Hematopoietic multipotent progenitor cell treated with erythropoietin and hydrocortisone succinate and interleukin-3 and kit ligand, for 17 days (in vitro differentiated cells): ENCODE data around the gene KIAA1755.

Experiments
- DNase-seq: peaks from one replicate; pipeline ENCODE4 v3.0.0-alpha.2; 2015; ENCODE audit warnings: low spot score

Gene KIAA1755

GRCh38 chr20:38217791-38218565 lies 42.6 kb downstream of the KIAA1755 start:
- no peak for DNase-seq

DNA sequence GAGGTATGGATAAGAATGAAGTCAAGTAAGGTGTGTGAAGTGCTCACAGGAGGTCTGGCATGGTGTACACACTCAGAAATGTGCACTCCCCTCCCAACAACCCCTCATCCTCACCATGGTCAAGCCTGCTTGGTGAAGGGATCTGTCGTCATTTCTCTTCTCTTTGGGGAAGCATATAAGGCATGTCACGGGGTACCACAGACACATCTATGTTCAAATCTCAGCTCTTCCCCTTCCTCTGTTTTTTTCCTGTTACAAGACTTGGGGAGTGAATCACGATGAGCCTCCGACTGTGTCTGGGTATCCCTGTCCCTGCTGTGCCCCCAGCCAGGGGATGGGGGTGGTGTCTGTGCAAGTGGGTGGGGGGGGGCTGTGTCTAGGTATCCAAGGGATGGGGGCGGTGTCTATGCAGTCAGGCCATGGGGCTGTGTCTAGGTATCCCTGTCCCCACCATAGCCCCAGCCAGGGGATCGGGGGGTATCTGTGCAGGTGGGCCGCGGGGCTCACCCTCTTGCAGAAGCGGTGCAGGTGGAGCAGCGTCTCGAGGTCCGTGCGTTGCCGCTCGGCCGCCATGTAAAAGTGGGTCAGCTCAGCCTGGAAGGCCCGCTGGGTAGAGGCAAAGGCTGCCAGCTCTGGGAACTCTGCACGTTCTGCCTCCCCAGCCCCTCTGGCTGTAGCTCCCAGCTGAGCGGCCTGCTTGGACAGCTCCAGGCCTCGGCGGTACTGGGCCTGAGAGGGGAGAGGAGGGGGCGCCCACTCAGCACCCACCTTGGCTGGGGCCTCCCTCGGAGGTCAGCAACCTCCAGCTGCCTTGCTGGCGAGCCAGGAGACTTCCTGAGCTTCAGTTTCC lies 43.6 kb downstream of the KIAA1755 start:
- DNase-seq: no peak

DNA sequence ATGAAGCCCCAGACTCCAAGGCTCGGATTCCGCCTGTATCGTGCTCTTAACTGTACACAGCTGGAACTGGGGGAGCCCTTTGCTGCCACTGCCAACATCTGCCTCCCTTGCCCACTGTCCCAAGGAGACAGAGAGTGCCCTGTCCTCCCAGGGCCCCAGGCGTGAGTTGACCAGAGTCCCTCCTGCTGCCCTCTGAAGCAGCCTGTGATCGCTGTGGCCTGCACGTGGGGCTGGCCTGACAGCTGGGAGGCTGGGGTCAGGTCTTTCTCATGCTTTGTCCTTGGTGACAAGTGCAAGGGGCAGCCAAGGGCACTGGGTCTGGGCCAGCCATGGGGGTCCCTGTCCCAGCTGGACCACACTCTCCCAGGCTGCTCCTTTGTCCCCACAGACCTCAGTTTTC lies 44.3 kb downstream of the KIAA1755 start:
- DNase-seq: no peak

- DNase-seq: no peak
These were observed 45.0 kb downstream of the KIAA1755 start for GRCh38 chr20:38215194-38216182.

DNA sequence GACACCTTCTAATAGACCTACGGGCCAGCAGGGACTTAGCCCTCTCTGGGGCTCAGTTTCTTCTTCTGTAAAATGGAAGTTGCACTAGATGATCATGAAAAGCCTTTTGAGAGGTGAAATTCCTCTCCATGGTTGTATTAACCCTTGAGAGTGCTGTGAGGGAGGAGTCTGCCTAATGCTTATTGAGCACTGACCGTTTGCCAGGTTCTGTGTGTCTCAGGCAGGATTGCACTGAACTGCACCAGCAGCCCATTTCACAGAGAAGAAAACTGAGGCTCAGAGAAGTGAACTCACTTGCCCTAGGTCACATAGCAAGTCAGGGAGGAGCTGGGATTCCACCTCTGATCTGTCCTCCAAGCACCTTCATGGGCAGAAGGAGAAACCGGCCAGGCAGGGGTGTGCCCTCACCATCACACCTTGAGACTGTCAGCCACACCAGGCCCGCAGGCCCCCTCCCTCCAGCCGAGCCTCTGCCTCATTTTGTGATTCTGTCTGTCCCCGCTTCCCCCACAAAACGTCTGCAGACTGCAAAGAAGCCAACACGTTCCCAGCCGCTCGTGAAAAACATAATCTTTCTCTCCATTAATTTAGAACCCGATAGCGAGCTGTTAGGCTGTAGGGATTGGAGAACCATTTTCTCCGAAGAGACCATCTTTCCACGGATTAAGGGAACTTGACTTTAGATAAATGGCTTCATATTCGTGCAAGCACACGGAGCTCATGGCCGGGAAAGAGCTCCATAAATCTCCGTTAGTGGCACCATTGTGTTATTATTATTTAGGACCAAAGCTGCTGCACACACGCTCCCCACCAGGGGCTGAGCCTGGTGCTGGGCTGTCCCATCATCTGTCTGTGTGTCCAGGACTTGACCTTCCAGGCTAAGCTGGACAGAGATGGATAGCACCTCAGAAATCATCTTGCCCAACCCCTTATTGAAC lies 46.0 kb downstream of the KIAA1755 start:
- no peak for DNase-seq

DNA sequence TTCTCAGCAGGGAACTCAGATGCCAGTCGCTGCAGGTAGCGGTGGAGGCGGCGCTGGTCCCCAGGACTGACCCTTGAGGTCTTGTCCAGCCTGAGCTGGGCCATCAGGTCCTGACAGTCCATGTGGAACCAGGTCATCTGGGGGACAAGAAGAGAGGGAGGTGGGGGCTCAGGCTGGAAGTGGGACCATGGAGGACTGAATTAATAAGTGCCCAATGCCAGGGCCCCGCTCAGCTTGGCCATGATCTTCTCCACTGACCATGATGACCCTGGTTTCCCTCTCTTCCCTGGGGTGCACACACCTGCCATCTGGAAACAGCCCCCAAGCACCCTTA lies 47.0 kb downstream of the KIAA1755 start:
- DNase-seq: no peak

DNA sequence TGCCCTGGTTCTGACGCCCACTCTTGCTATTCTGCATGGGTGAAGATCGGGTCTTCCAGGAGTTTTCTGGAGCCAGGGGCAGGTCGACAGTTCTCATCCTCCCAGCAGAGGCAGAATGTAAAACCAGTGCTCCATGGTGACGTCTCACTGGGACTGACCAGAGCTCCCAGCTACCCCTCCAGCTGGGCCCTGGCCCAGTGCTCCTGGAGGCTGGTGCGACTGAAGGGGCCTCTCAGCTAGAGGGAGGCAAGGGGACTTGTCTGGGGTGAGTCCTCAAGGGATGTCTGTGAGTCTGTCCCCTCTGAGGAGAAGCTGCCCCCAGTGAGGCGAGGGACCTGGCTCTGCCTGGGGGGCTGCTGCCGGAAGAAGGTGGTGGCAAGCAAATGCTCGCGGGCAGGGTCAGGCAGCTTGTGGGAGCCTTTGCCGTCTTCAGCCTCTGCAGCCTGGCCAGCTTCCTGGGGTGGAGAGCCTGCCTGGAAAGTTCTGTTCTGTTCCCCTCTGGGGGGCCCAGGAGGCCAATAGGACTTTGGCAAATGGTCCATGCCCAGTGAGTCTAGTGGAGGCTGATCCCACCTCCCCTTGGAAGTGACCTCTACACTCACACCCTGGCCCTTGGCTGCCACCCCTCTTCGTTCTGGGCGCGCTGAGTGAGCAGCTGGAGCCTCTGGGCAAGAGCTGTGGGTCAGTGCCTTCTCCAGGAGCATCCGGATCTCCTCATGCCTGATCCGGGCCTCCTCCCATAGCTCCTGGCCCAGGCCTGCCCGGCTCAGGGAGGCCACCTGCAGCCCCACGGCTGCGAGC lies 47.5 kb downstream of the KIAA1755 start:
- DNase-seq: no peak

DNA sequence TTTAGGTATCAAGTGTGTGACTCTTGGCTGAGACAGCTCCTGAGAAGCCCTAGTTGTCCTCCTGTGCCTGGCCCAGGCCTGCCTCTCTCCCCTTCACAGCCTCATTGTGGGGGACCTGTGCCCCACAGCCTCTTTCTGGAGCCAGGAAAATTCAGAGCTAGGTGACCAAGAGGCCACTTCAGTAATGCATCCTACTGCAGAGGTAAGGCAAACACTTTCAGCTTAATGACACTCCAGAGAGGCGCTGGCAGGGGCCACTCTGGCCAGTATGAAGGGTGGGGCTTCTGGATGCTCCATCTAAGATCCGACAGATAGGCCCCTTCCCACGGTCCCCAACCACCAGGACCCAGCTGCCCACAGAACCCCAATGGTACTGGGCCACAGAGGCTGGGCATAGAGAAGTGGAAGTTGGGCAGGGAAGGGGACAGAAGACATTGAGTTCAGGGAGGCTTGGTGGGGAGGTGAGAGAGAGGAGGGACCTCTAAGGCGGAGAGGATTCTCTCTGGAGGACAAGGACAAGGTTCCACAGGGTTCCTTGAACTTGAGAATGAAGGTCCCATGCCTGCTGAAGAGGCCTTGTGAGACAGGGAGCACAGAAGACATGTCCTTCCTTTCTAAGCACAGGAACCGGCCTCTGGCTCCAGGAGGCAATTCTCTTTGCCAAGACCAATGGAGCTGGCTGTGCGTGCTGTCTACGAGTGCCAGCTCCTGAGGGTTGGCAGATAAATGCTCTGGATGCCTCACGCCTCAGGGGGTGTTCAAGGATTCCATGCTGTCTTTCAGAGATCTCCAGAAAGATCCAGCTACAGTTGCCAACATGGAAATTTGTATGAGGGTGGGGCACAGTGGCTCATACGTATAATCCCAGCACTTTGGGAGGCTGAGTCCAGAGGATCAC lies 49.1 kb downstream of the KIAA1755 start:
- no peak for DNase-seq

DNA sequence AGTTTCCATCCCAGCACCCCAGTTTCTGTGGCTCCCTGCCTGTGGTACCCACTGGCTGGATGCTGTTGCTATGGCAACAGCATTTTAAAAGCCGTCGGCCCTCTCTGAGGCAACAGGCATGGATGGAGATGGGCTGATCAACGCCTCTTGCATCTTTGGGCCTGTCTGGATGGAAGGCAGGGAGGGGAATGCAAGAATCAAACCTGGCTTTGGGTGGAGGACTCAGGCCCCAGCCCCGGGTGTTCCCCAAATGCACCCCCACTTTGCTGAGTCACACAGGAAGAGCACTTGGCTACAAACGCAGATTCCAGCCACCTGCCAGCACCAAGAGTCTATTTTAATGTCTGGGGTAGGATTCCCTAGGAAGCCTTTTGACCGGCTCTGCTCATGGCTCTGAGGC lies 49.8 kb downstream of the KIAA1755 start:
- DNase-seq: no peak

- DNase-seq: no peak
These were observed 50.7 kb downstream of the KIAA1755 start for GRCh38 chr20:38209736-38210405.

DNA sequence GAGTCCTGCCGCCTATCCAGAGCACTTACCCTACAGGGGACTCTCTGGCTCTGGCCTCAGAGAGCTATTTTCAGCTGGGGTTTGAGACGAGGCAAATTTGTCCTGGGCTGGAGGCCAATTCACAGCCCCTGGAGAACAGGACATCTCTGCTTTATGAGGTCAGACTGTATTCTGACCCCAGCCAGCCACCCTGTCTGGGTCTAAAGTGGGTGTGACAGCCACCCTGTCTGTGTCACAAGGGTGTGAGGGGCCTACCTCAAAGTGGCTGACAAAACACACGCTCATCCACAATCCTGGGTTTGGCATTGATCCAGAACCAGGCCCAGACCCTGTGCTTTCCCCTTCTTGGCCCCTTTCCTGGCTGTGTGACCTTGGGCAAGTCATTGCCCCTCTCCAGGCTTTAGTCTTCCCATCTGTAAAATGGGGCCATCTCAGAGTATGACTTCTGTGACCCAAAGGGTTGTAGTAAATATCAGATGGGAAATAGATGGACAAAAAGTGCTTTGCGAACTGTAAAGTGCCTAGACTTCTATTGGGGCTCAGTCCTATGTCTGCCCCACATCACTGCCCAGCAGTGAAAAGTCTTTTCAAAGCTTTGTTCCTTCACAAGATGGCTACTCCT lies 51.4 kb downstream of the KIAA1755 start:
- DNase-seq: no peak

DNA sequence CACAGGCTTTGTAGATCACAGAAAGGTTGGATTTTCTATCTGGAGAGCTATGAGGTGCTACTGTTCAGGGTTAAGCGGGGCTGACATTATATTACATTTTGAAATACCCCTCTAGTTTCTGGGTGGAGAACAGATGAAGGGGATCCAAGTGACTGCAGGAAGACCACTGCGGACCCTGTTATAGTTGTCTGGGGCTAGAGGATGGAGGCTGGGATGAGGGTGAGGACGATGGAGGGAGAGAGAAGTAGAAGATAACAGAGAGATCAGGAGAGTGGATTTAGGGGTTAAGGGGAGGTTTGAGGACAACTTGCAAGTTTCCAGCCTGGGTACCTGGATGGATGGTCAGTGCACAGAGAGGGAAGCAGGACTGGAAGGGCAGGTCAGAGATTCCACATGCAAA lies 52.0 kb downstream of the KIAA1755 start:
- no peak for DNase-seq

DNA sequence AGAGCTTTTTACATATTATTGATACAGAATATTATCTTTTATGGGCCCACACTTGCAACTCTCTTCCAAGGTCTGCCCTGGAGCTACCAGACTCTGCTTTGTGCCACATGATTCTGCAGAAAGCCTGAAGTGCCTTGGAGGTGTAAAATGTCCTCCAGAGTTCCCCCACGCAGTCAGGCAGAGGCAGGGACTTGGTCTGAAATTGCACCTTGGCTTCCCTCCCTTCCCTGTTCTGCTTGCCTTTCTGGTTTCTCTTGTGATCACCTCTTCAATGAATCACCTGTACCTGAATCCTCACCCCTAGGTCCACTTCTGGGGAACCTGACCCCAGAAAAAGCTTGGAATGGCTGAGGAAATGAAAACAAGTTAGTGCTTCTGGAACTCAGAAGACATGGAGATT lies 52.4 kb downstream of the KIAA1755 start:
- DNase-seq: no peak

GRCh38 chr20:38207621-38208020 lies 52.9 kb downstream of the KIAA1755 start:
- no peak for DNase-seq

GRCh38 chr20:38205001-38205400 lies 55.5 kb downstream of the KIAA1755 start:
- no peak for DNase-seq

DNA sequence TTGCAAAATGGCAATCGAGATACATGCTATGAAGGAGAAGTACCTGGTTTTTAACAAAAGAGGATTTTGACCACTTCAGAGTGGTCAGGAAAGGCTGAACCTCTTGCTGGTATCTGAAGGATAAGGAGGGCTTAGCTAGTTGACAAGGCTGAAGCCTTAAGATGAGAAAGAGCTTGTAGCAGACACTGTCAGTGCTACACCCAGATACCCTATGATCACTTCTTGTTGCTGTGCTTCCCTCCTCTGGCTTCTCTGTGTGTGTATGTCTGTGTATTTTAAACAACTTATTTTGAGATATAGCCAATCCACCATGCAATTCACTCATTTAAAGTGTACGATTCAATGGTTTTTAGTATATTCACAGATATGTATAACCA lies 56.6 kb downstream of the KIAA1755 start:
- no peak for DNase-seq

DNA sequence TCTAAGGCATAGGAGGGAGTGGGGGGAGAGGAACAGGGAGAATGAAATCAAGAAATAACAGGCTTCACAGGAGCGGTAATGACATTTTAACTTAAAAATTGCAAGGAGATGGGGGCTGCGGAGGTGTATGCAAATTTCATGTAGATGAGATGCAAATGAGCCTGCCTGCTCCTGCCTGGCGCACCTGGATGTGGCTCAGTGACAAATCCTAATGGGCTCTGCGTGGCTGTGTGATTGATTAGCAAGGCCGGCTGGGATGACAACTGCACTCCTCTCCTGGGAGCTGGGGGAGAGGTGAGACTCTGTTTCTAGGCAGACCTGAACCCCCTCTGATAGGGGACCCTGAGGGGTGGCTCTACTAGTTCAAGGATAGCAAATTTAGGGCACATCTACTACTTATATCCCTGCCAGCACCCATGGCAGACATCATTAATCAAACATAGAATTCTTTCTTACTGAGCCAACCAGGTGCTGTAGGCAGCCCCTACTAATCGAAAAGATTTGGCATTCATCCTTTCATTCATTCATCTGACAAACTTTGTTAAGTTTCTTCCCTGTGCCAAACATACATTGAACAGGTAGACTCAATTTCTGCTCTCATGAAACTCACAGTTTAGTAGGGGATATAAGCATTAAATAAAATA lies 57.1 kb downstream of the KIAA1755 start:
- DNase-seq: no peak

DNA sequence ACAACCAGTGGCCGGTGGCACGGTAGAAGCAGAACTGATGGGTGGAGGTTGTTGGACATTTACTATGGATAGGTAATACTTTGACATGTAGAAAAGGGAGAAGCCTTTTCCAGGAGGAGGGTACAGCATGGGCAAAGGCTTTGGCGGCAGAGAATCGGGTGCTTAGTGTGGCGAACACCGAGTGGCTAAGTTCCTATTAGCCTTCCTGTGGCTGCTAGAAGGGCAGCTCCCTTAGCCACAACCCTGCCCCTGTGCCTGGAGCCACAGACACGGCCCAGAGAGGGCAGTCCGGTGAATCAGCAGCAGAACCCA lies 57.6 kb downstream of the KIAA1755 start:
- no peak for DNase-seq
